GM23248 (cell line): ENCODE results near the gene EIF3D.

ENCODE experiments used
- EZH2 ChIP-seq: fragments of 200-600 bp; sonication (generic); IDR thresholded peaks from 2 replicates; pipeline ENCODE4 v1.6.1; 2018; ENCODE audit warnings: antibody characterized with exemption, mild to moderate bottlenecking; ENCODE audit not compliant: insufficient read depth, poor library complexity, severe bottlenecking
- EZH2phosphoT487 ChIP-seq: fragments of 200-600 bp; sonication (generic); IDR thresholded peaks from 2 replicates; pipeline ENCODE4 v1.6.1; 2018; ENCODE audit warnings: antibody characterized with exemption, moderate library complexity, mild to moderate bottlenecking, low read depth; ENCODE audit not compliant: insufficient read depth

DNA sequence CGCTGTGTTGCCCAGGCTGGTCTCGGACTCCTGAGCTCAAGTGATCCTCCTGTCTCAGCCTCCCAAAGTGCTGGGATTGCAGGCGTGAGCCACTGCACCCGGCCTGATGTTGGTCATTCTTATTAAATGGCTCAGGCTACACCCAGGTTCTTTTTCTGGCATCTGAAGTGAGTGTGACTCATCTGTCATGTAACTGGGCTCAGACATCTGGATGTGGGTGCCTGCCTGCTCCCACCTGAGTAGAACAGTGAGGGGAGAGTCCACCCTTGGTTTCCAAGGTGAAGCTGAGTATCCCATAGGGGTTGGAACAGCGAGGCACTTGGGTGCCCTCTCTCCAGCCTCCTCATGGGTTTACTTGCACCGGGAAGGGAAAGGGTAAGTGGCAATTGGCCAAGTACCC, 36.7 kb upstream of the EIF3D start:
- TF ChIP-seq EZH2phosphoT487 (no peak), EZH2 (no peak)
